ENCODE measurements around the gene YIPF7.

Gene YIPF7

GRCh38 chr4:44651425-44651824 is at the start of gene YIPF7:
Gene YIPF7, minus strand, starts transcription at chr4:44651625. Its CDS starts 1,525 bp downstream, at chr4:44650100.
- DNase-seq (ENCODE audit: low read depth) = no peak

- DNase-seq (ENCODE audit: low read depth) = no peak
Measured at GRCh38 chr4:44701037-44701436, 49.6 kb upstream of the YIPF7 start.

- DNase-seq (ENCODE audit: low read depth) = no peak
Measured at GRCh38 chr4:44700427-44700826, 49.0 kb upstream of the YIPF7 start.

GRCh38 chr4:44684648-44685047 is 33.2 kb upstream of the YIPF7 start:
- no peak for DNase-seq (ENCODE audit: low read depth)

GRCh38 chr4:44679060-44679459 is 27.6 kb upstream of the YIPF7 start:
- no peak for DNase-seq (ENCODE audit: low read depth)

GRCh38 chr4:44678094-44679041 is 26.9 kb upstream of the YIPF7 start, which contains the start of gene GUF1:
Gene GUF1, plus strand, starts transcription at chr4:44678420. Its CDS starts 203 bp downstream, at chr4:44678623.
- DNase-seq (ENCODE audit: low read depth) = peak; percentile 93

- DNase-seq (ENCODE audit: low read depth) = no peak
Measured at GRCh38 chr4:44675366-44675765, 23.9 kb upstream of the YIPF7 start.

- DNase-seq (ENCODE audit: low read depth) = no peak
Measured at GRCh38 chr4:44674471-44674870, 23.0 kb upstream of the YIPF7 start.

- no peak for DNase-seq (ENCODE audit: low read depth)
Measured at GRCh38 chr4:44671636-44672035, 20.2 kb upstream of the YIPF7 start.

GRCh38 chr4:44670506-44671199 is 19.2 kb upstream of the YIPF7 start:
- DNase-seq (ENCODE audit: low read depth) = no peak

- peak; percentile 1 for DNase-seq (ENCODE audit: low read depth)
Measured at GRCh38 chr4:44668526-44668925, 17.1 kb upstream of the YIPF7 start.

GRCh38 chr4:44663539-44664263 is 12.3 kb upstream of the YIPF7 start:
- DNase-seq (ENCODE audit: low read depth) = no peak

GRCh38 chr4:44662623-44663005 is 11.2 kb upstream of the YIPF7 start:
- no peak for DNase-seq (ENCODE audit: low read depth)

GRCh38 chr4:44661940-44662622 is 10.7 kb upstream of the YIPF7 start:
- DNase-seq (ENCODE audit: low read depth) = no peak

GRCh38 chr4:44660396-44660795 is 9.0 kb upstream of the YIPF7 start:
- no peak for DNase-seq (ENCODE audit: low read depth)

GRCh38 chr4:44652002-44652401 is 577 bp upstream of the YIPF7 start:
- DNase-seq (ENCODE audit: low read depth) = no peak

GRCh38 chr4:44646151-44646550 is 5.3 kb downstream of the YIPF7 start:
- no peak for DNase-seq (ENCODE audit: low read depth)

GRCh38 chr4:44638091-44638490 is 13.3 kb downstream of the YIPF7 start:
- DNase-seq (ENCODE audit: low read depth) = no peak

GRCh38 chr4:44632733-44633132 is 18.7 kb downstream of the YIPF7 start:
- DNase-seq (ENCODE audit: low read depth) = no peak

GRCh38 chr4:44632089-44632488 is 19.3 kb downstream of the YIPF7 start:
- DNase-seq (ENCODE audit: low read depth) = no peak

- peak; percentile 41 for DNase-seq (ENCODE audit: low read depth)
Measured at GRCh38 chr4:44629280-44629866, 22.1 kb downstream of the YIPF7 start.

Measured in iris pigment epithelial cell (primary cell).